IPS DF 6.9 (cell line): ENCODE data around the gene PCGF2.

Experiments
- DNase-seq: peaks from one replicate; pipeline ENCODE4 v3.0.0-alpha.2; 2013; ENCODE audit warnings: low read depth, low spot score
- H3K27ac ChIP-seq: one replicate; pipeline ENCODE4 v1.5.1; 2013; ENCODE audit warnings: low read length, control low read depth
- H3K27me3 ChIP-seq: 2 replicates; pipeline ENCODE4 v1.6.1; 2013; ENCODE audit warnings: mild to moderate bottlenecking, low read length; ENCODE audit not compliant: control insufficient read depth, insufficient read depth
- H3K36me3 ChIP-seq: 2 replicates; pipeline ENCODE4 v1.6.1; 2013; ENCODE audit warnings: low read length; ENCODE audit not compliant: control insufficient read depth, insufficient read depth
- H3K4me1 ChIP-seq: 2 replicates; pipeline ENCODE4 v1.6.1; 2013; ENCODE audit warnings: low read length; ENCODE audit not compliant: control insufficient read depth, insufficient read depth
- H3K4me3 ChIP-seq: 2 replicates; pipeline ENCODE4 v1.5.1; 2013; ENCODE audit warnings: mild to moderate bottlenecking, low read length
- H3K9me3 ChIP-seq: 2 replicates; pipeline ENCODE4 v1.6.1; 2013; ENCODE audit warnings: low read length, inconsistent platforms; ENCODE audit not compliant: control insufficient read depth, insufficient read depth
- WGBS: extraction: QIAGEN DNeasy Blood & Tissue Kit; methylation state at CpG from one replicate; pipeline ENCODE4 v1.1.7; 2013; ENCODE audit warnings: mixed read lengths, missing lambda C conversion rate; ENCODE audit not compliant: insufficient read length, insufficient coverage; 5-methylcytosine and 5-hydroxymethylcytosine counted together

Gene PCGF2

DNA sequence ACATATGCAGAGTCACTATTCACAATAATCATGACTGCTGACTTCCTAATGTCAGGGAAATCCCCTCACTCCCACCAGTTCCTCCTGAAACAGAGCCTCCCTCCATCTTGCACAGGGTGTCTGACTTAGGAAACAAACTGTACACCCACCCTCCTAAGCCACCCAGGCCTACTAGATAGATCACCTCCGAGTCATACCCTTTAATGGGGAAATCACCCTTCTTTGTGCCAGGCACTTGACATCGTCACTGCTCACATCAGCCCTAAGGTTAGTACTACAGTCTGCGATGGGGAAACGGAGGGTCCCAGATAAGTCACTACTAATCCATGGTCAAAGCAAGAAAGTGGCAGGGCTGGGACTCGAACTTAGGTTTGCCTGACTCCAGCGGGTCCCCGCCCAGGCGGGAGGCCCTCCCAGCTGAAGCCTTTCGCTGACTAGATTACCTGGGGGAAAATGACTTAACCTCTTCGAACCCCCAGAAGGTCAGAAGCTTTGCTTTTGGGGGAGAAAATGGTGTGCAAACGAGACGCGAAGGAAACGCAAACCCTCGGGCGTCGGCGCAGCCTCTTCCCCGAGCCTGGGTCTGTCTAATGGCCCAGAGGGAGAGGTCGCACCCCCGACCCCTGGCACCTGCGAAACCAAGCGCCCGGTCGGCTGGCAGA lies 46.5 kb downstream of the PCGF2 start:
- Histone ChIP-seq H3K4me1 (peaks cover 9% of the 10 kb centered on the region; the same call in 1 of the 2 replicates), H3K9me3 (no peaks in the 10 kb centered on the region), H3K27ac (no peak overlapping the region), H3K4me3 (peak overlapping the region; percentile 27; the same call in 1 of the 2 replicates), H3K36me3 (no peaks in the 10 kb centered on the region), H3K27me3 (peaks cover 58% of the 10 kb centered on the region)
- WGBS = no CpG with 5 or more reads among the region's 25 CpGs
- DNase-seq = no peak

DNA sequence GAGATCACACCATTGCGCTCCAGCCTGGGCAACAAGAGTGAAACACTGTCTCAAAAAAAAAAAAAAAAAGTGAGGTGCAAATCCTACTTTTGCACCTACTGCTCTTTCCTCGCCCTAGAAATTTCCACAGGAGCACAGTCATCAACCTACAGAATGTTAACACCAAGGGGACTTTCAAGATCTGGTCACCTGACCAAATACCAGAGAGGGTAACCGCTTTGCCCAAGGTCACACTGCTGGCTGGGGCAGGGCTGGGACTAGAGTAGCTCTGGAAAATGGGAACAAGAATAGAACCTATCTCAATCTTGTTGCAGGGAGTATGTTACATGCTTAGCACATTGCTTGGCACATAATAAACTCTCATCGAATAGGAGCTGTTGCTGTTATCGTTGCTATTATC lies 49.4 kb downstream of the PCGF2 start:
- WGBS = no CpG with 5 or more reads among the region's 5 CpGs
- Histone ChIP-seq H3K27ac (no peak overlapping the region), H3K9me3 (no peaks in the 10 kb centered on the region), H3K36me3 (no peaks in the 10 kb centered on the region), H3K4me3 (no peak overlapping the region), H3K27me3 (peaks cover 49% of the 10 kb centered on the region), H3K4me1 (0 out of 2 replicates have a peak, but pooled peaks cover 5% of the 10 kb centered on the region)
- no peak for DNase-seq

DNA sequence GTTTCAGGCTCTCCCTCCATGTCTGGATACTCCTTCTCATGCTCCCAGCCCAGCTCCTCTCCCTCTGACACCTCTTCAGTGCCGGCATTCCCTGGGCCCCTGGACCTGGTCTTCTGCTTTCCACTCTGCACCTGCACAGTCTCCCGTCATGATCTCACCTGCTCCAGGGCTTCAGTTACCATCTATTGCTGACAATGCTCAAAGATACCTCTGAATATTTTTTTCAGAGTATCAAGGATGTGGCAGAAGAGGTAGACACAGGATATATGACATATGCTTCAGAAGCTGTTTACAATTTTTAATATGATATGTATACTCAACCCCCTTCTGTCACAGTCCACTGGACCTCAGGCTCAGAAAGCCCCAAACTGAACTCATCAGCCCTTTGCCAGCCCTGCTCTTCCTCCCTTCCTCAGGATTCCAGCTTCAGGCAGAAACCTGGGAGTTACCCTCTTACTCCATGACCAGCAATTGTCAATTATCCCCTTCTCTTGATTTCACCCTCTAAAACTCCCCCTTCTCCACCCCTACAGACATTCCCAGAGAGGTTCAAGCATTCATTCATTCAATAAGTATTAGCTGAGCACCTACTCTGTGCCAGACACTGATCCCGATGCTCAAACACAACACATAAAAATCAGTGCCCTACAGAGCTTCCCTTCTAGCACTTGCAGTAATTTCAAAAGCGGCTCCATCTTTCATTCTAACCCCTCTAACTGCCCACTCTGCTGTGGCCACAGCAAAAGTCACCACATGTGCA lies 50.9 kb downstream of the PCGF2 start:
- H3K27me3 ChIP-seq = peaks cover 38% of the 10 kb centered on the region
- WGBS = no CpG with 5 or more reads among the region's 4 CpGs

DNA sequence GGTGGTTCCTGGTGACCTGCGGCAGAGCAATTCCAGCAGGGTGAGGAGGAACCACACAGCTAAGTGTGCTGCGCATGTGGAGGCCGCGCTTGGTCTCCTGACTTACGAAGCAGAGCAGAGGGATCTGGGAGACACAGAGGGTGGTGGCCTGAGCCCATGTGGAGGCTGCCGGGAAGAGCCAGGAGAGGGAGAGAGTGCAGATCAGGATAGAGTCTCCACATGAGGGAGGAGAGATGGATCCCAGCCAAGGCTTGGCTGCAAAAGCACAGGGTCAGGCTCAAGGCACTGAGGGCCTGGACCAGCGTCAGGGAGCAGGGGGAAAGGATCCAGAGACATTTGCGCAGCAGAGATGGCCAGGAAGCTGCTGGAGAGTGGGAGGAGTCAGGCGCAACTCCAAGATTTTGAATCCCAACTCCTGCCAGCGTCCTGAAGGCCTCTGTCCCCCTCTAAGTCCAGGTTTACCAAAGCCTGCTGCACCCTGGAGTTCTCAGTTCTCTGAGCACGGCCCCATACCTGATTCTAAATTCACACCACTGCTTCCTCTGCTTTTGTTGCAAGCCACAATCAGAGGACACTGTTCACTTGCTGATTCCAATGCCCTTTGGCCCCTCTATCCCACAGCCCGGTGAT lies 54.3 kb downstream of the PCGF2 start:
- no peak overlapping the region for H3K27ac ChIP-seq
- WGBS = no CpG with 5 or more reads among the region's 12 CpGs

More for the DNA sequence above, 50.9 kb downstream of the PCGF2 start:
- Histone ChIP-seq H3K9me3 (no peaks in the 10 kb centered on the region), H3K27ac (no peak overlapping the region), H3K4me3 (no peak overlapping the region), H3K36me3 (no peaks in the 10 kb centered on the region), H3K4me1 (0 out of 2 replicates have a peak, but pooled peaks cover 1% of the 10 kb centered on the region)
- no peak for DNase-seq

DNA sequence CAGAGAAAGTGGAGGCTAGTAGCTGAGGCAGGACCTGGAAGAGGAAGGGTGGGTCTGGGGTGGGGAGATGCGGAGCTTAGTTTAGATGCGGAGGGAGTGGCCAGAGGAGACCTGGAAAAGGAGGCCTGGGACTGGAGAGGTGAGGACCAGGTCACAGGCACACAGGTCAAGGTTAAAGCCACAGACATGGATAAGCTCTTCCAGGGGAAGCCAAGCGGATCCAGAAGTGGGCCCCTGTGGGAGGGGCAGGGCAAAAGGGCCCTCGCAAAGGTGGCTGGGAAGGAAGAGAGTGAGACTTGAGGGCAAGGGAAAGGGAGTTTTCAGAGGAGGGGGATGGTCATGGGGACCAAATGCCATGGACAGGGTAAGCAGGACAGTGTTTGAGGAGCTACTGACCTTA lies 57.0 kb downstream of the PCGF2 start:
- H3K36me3 ChIP-seq = no peaks in the 10 kb centered on the region
- no peaks in the 10 kb centered on the region for H3K27me3 ChIP-seq
- H3K27ac ChIP-seq = no peak overlapping the region
- no peak for DNase-seq
- no peaks in the 10 kb centered on the region for H3K9me3 ChIP-seq
- no peaks in the 10 kb centered on the region for H3K4me1 ChIP-seq
- WGBS = no CpG with 5 or more reads among the region's 4 CpGs
- no peak overlapping the region for H3K4me3 ChIP-seq

More for the DNA sequence above, 54.3 kb downstream of the PCGF2 start:
- no peaks in the 10 kb centered on the region for H3K36me3 ChIP-seq
- no peak overlapping the region for H3K4me3 ChIP-seq
- no peaks in the 10 kb centered on the region for H3K9me3 ChIP-seq
- no peaks in the 10 kb centered on the region for H3K4me1 ChIP-seq
- DNase-seq = no peak
- H3K27me3 ChIP-seq = peaks cover 11% of the 10 kb centered on the region; the same call in 1 of the 2 replicates

DNA sequence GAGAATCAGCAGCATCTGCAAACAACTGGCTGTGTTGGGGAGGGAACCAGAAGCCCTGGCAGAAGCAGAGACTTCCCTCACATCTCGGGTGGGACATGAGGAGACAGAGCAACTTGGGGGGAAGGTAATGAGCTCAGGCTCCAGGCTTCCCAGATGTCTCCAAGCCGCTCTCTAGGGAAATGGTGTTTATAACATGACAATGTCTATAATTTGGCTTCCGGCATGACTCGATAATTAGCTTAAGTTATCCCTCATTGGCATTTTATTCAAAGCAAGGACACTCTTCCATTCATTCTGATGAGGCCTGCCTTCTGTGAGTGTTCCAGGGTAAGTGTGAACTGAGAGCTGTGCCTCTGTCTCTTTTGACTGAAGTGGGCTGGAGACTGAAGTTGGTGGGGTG lies 57.8 kb downstream of the PCGF2 start:
- DNase-seq = no peak
- no CpG with 5 or more reads among the region's 4 CpGs for WGBS
- Histone ChIP-seq H3K36me3 (no peaks in the 10 kb centered on the region), H3K9me3 (no peaks in the 10 kb centered on the region), H3K27ac (no peak overlapping the region), H3K4me1 (no peaks in the 10 kb centered on the region), H3K27me3 (no peaks in the 10 kb centered on the region), H3K4me3 (no peak overlapping the region)

DNA sequence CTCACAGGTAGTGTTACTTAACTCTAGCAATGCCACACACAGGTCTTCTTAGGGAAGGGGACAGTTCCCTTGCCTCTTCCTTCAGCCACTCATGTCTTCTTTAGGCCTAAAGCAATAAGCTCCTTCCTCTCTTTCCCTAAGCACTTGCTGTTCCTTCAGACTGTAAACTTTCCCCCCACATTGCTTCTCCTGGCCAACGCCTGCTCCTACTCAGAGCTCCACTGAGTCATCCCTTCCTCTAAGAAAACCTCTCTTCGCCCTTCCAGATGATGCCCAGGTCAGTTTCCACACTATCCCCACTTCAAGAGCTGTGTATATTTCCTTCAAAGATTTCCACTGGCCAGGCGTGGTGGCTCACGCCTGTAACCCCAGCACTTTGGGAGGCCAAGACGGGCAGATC lies 60.9 kb downstream of the PCGF2 start:
- Histone ChIP-seq H3K27me3 (no peaks in the 10 kb centered on the region), H3K27ac (no peak overlapping the region), H3K36me3 (no peaks in the 10 kb centered on the region), H3K4me1 (no peaks in the 10 kb centered on the region), H3K9me3 (no peaks in the 10 kb centered on the region), H3K4me3 (no peak overlapping the region)
- no peak for DNase-seq
- no CpG with 5 or more reads among the region's 5 CpGs for WGBS

DNA sequence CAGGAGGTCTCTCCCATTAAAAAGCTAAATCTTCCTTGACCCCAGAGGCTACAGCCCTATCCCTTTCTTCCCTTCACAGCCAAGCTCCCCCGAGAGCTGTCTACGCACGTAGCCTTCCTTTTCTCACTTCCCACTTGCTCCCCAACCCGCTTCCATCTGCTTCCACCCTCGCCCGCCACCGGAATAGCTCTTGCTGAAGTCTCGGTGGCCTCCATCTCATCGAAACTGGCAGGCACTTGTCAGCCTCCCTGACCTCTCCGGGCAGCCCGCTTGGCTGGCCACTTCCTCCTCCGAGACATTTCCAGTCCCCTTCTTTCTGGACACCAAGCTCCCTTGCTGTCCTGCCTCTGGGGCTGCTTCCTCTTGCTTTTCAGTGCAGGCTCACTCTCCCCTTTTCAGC lies 62.6 kb downstream of the PCGF2 start:
- Histone ChIP-seq H3K27me3 (no peaks in the 10 kb centered on the region), H3K4me1 (no peaks in the 10 kb centered on the region), H3K36me3 (no peaks in the 10 kb centered on the region), H3K4me3 (no peak overlapping the region), H3K9me3 (no peaks in the 10 kb centered on the region), H3K27ac (no peak overlapping the region)
- DNase-seq = no peak
- no CpG with 5 or more reads among the region's 12 CpGs for WGBS
